Spleen (tissue), 11 donors: Measurements from ENCODE around the gene CTNNA1. TPM values are rescaled to one million over a fixed set of nuclear protein-coding genes. Genes with fewer than 3 reads are reported as not detected.

Experiments
- DNase-seq: peaks from one replicate; pipeline ENCODE4 v3.0.0-alpha.2; 2020
- H3K27ac ChIP-seq, 8 donors: fragments of 200-600 bp; sonication (generic) in 7 of 8; 1 replicate in 4 of 8; 2 replicates in 4 of 8; pipeline versions ENCODE4 v1.5.0 to v1.8.0; 2016 to 2021; ENCODE audit warnings: inconsistent platforms in 4 of 8, mild to moderate bottlenecking in 4 of 8, moderate library complexity in 1 of 8
- H3K27me3 ChIP-seq, 7 donors: fragments of 200-600 bp; sonication (generic) in 6 of 7; replicated peaks in 1 of 7; 1 replicate in 4 of 7; 2 replicates in 3 of 7; pipeline versions ENCODE4 v1.5.0 to v1.8.0; 2016 to 2021; ENCODE audit warnings: inconsistent platforms in 3 of 7, mild to moderate bottlenecking in 1 of 7
- H3K36me3 ChIP-seq, 6 donors: fragments of 200-600 bp; sonication (generic) in 5 of 6; 1 replicate in 4 of 6; 2 replicates in 2 of 6; pipeline versions ENCODE4 v1.5.0 to v1.8.0; 2016 to 2021; ENCODE audit warnings: inconsistent platforms in 2 of 6
- H3K4me1 ChIP-seq, 6 donors: fragments of 200-600 bp; sonication (generic) in 5 of 6; 1 replicate in 3 of 6; 2 replicates in 3 of 6; pipeline versions ENCODE4 v1.5.0 to v1.8.0; 2016 to 2021; ENCODE audit warnings: inconsistent platforms in 3 of 6
- H3K4me3 ChIP-seq, 8 donors: fragments of 200-600 bp; sonication (generic) in 7 of 8; 1 replicate in 4 of 8; 2 replicates in 4 of 8; pipeline versions ENCODE4 v1.5.0 to v1.8.0; 2016 to 2021; ENCODE audit warnings: inconsistent platforms in 4 of 8, mild to moderate bottlenecking in 4 of 8, moderate library complexity in 2 of 8
- H3K9me3 ChIP-seq, 8 donors: fragments of 200-600 bp; sonication (generic) in 7 of 8; 1 replicate in 4 of 8; 2 replicates in 4 of 8; pipeline versions ENCODE4 v1.5.0 to v1.8.0; 2016 to 2021; ENCODE audit warnings: inconsistent platforms in 4 of 8
- POLR2A ChIP-seq, 3 donors: fragments of 450-650 bp; IDR thresholded peaks; one replicate each; pipeline ENCODE4 v1.5.1; 2017; ENCODE audit warnings: antibody characterized with exemption in 3 of 3, mild to moderate bottlenecking in 1 of 3
- POLR2AphosphoS5 ChIP-seq, 3 donors: sonication (generic); formaldehyde crosslinking; IDR thresholded peaks; one replicate each; pipeline ENCODE4 v1.5.1; 2017; ENCODE audit warnings: antibody characterized with exemption in 3 of 3
- WGBS, 5 donors: extraction: QIAGEN DNeasy Blood & Tissue Kit in 3 of 5; methylation state at CpG; one replicate each; pipeline versions ENCODE4 v1.1.5 to v1.1.7; 2013 to 2018; 5-methylcytosine and 5-hydroxymethylcytosine counted together
- intact Hi-C: fragments of 100-400 bp; cut with DNase I; formaldehyde crosslinking; loops from one replicate; pipeline ENCODE4 v1.15.0; 2023; ENCODE audit warnings: low total_unique reads
- polyA plus RNA-seq, 3 donors: library from polyadenylated mRNA; stranded (reverse); fragments of 200-250 nt; gene quantifications; one replicate each; pipeline ENCODE4 v1.2.1, GENCODE V29; 2013
- total RNA-seq, 7 donors: library from RNA; depleted of rRNA in 3 of 7; stranded (reverse); fragments of >200 nt in 3 of 7; fragmentation: NEBNext Ultra II Directional in 4 of 7; extraction: Animal tissue kit (Norgen Biotek cat#: 25700) in 4 of 7; gene quantifications; one replicate each; pipeline versions ENCODE4 v1.1.0 to v1.2.1, GENCODE V29; 2016 to 2021
- TF ChIP-seq, protein P1 (sequence below), 11 experiments: fragments of 200-600 bp in 7 of 11; fragments of 450-650 bp in 4 of 11; sonication (generic) in 4 of 11; IDR thresholded peaks in 8 of 11; conservative IDR thresholded peaks in 3 of 11; 1 replicate in 7 of 11; 2 replicates in 4 of 11; pipeline versions ENCODE4 v1.4.0 to v1.8.0; 2016 to 2021; ENCODE audit warnings: antibody characterized with exemption in 11 of 11, inconsistent platforms in 4 of 11, mild to moderate bottlenecking in 1 of 11
- donor health status: healthy with polysubstance abuse.
- donor health status: DM: no; HTN: no; CAD: no; lungs with moderate emphysema.
- donor health status: DM: no; HTN: no; CAD: no.
- donor health status: Bipolar disorder and iron deficiency.
- donor health status: healthy.
- donor health status: DM: no; HTN: no; CAD: no.
- donor health status: DM: yes; HTN: yes; CAD: no.

Gene CTNNA1
- total and polyA plus RNA-seq, 10 donors, result 26.7 to 313 (median 186) TPM

DNA sequence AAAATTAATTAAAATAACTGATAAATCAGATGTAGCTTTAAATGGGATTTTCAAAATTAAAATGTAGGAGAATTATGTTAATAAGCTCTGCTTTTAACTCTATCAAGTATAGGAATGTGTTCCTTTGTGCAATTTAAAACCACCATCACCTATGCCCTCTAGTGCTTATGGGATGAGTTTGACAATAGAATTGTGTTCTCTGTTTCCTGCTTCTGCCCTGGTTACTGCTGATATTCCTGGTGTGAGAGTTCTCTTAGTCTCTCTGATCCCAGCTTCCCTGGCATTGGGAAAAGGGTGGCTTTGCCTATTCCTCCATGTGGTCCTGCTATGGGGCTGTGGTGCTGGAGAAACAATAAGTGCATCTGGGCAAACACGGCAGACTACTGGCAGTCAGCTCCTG is 113.8 kb downstream of the CTNNA1 start:
- peaks cover 7 to 19% (median 13%) of the 10 kb centered on the region in 8 donors for H3K9me3 ChIP-seq
- H3K4me3 ChIP-seq, result no peak overlapping the region
- intact Hi-C loops, result no loop called here
- H3K27ac ChIP-seq, result no peak overlapping the region
- H3K27me3 ChIP-seq, result no peaks in the 10 kb centered on the region
- no peak for TF ChIP-seq POLR2AphosphoS5 (IDR thresholded peaks at IDR 0.05)
- TF ChIP-seq POLR2A (IDR thresholded peaks at IDR 0.05), result no peak
- TF ChIP-seq, protein P1, sequence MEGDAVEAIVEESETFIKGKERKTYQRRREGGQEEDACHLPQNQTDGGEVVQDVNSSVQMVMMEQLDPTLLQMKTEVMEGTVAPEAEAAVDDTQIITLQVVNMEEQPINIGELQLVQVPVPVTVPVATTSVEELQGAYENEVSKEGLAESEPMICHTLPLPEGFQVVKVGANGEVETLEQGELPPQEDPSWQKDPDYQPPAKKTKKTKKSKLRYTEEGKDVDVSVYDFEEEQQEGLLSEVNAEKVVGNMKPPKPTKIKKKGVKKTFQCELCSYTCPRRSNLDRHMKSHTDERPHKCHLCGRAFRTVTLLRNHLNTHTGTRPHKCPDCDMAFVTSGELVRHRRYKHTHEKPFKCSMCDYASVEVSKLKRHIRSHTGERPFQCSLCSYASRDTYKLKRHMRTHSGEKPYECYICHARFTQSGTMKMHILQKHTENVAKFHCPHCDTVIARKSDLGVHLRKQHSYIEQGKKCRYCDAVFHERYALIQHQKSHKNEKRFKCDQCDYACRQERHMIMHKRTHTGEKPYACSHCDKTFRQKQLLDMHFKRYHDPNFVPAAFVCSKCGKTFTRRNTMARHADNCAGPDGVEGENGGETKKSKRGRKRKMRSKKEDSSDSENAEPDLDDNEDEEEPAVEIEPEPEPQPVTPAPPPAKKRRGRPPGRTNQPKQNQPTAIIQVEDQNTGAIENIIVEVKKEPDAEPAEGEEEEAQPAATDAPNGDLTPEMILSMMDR (IDR thresholded peaks at IDR 0.05 in 8 of 11, conservative IDR thresholded peaks at IDR 0.05 in 3 of 11), result no peak
- WGBS, 5 donors, result 83 to 100% (median 88%) methylated on average over 1 of the region's 1 CpG
- DNase-seq, result no peak
- peaks cover 0 to 13% (median 8%) of the 10 kb centered on the region in 6 donors for H3K36me3 ChIP-seq
- peaks cover 0 to 30% (median 11%) of the 10 kb centered on the region in 6 donors for H3K4me1 ChIP-seq

DNA sequence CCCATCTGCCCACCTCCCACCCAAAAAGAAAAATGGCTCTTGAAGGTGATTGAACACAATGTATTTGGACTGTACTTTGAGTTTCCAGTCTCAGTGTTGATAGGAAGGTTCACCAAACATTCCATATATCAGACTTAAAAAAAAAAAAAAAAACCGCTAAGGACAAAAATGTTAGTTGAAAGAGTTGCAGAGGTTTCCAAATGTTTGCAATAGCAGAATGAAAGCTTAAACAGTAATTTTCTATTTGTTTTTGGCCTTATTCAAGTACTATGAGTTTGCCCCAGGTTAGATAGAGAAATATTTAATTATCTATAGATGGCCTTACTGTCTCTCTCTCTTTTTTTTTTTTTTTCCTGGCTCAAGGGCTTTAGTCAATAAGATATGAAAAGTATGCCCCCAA is 115.8 kb downstream of the CTNNA1 start:
- no peak for TF ChIP-seq POLR2AphosphoS5 (IDR thresholded peaks at IDR 0.05)
- no peak for TF ChIP-seq POLR2A (IDR thresholded peaks at IDR 0.05)
- TF ChIP-seq, protein P1 (IDR thresholded peaks at IDR 0.05 in 8 of 11, conservative IDR thresholded peaks at IDR 0.05 in 3 of 11), result no peak
- DNase-seq, result no peak
- Histone ChIP-seq H3K4me3 (no peak overlapping the region), H3K9me3 (peaks cover 0 to 3% (median 0%) of the 10 kb centered on the region in 8 donors), H3K27me3 (no peaks in the 10 kb centered on the region), H3K27ac (no peak overlapping the region), H3K4me1 (peaks cover 0 to 45% (median 20%) of the 10 kb centered on the region in 6 donors), H3K36me3 (peaks cover 0 to 1% (median under 1%) of the 10 kb centered on the region in 6 donors)
- intact Hi-C loops, result no loop called here
- whole genome bisulfite sequencing, 5 donors, result 90 to 98% (median 96%) methylated on average over 1 of the region's 1 CpG

DNA sequence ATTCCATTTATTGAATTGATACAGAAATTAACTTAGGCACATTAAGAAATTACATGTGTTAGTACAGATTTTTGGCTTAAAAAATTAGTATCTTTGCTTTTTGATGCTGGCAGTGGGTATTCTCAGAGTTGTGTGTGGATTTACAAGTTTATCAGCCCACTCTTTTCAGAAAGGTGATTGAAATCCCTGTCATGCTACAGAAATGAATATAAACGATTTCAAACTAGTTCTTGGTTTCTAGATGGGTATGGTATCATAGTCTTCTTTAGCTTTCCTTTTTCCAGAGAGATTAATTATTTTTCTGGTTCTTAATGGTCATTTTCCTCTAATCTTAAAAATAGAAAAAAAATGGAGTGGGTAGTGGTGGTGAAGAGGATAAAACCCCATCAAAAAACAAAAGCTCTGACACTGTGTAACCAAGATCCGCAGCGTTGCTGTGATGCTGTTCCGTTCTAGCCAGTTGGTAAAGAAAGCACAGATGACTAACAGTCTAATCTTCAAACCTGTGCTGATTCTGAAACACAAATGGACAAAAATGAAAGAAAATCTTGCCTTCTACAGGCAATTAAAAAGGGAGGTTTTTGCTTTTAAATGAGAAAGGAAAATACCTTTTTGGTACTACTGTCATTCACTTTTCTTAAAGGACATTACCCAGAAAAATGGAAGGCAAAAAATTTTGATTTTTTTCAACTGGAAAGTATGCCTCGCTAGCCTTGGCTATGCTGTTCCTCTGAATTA is 116.7 kb downstream of the CTNNA1 start:
- Histone ChIP-seq H3K4me1 (peaks cover 0 to 54% (median 24%) of the 10 kb centered on the region in 6 donors), H3K9me3 (no peaks in the 10 kb centered on the region), H3K36me3 (no peaks in the 10 kb centered on the region), H3K27ac (no peak overlapping the region), H3K27me3 (no peaks in the 10 kb centered on the region), H3K4me3 (no peak overlapping the region)
- TF ChIP-seq POLR2A (IDR thresholded peaks at IDR 0.05), result no peak
- TF ChIP-seq, protein P1 (IDR thresholded peaks at IDR 0.05 in 8 of 11, conservative IDR thresholded peaks at IDR 0.05 in 3 of 11), result no peak
- TF ChIP-seq POLR2AphosphoS5 (IDR thresholded peaks at IDR 0.05), result no peak
- DNase-seq, result no peak
- intact Hi-C loops, result no loop called here
- 69 to 83% (median 77%) methylated on average over 5 of the region's 5 CpGs for WGBS, 5 donors

DNA sequence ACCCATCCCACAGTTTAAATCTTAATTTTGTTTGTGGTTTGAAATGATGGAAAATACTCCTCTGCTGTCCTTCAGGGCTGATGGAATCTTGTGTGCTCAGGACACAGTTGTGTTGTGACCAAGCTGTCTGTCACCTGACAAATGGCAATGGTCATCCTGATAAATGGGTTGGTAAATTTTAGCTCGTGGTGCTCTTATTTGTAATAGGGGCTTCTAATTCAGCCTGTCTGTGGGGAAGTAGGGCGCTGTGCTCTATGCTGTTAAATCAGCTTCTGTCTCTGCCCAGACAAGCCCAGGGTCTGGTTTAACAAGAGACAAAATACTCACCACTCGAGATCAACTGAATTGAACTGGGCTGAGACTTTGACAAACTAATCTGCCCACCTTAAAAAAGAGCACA is 117.4 kb downstream of the CTNNA1 start:
- intact Hi-C loops, result no loop called here
- 72 to 78% (median 74%) methylated on average over 3 of the region's 3 CpGs for WGBS, 5 donors
- no peak for TF ChIP-seq POLR2A (IDR thresholded peaks at IDR 0.05)
- TF ChIP-seq, protein P1 (IDR thresholded peaks at IDR 0.05 in 8 of 11, conservative IDR thresholded peaks at IDR 0.05 in 3 of 11), result no peak
- TF ChIP-seq POLR2AphosphoS5 (IDR thresholded peaks at IDR 0.05), result no peak
- Histone ChIP-seq H3K27me3 (no peaks in the 10 kb centered on the region), H3K4me1 (peaks cover 2 to 59% (median 24%) of the 10 kb centered on the region in 6 donors), H3K4me3 (no peak overlapping the region), H3K36me3 (no peaks in the 10 kb centered on the region), H3K27ac (no peak overlapping the region), H3K9me3 (no peaks in the 10 kb centered on the region)
- no peak for DNase-seq
